HCT116 (cell line): Measurements from ENCODE around the gene MYH10.

Experiments
- CEBPB ChIP-seq: IDR thresholded peaks from 2 replicates; pipeline ENCODE4 v1.6.1; 2012; ENCODE audit warnings: low read depth
- CTCF ChIP-seq, 3 experiments: fragments of 200-600 bp in 1 of 3; sonication (generic) in 1 of 3; IDR thresholded peaks in 2 of 3; conservative IDR thresholded peaks in 1 of 3; 2 replicates each; pipeline ENCODE4 v1.5.1; 2012 to 2017; ENCODE audit warnings: low read depth in 2 of 3, low read length in 2 of 3, antibody characterized with exemption in 1 of 3, borderline replicate concordance in 1 of 3, control low read depth in 1 of 3, mild to moderate bottlenecking in 1 of 3, mixed read lengths in 1 of 3, mixed run types in 1 of 3, moderate library complexity in 1 of 3; ENCODE audit not compliant: insufficient read depth in 1 of 3
- ELF1 ChIP-seq: IDR thresholded peaks from 2 replicates; pipeline ENCODE4 v1.6.1; 2012; ENCODE audit warnings: low read depth, borderline replicate concordance
- EZH2phosphoT487 ChIP-seq: fragments of 200-600 bp; IDR thresholded peaks from 2 replicates; pipeline ENCODE4 v1.6.1; 2018; ENCODE audit warnings: antibody characterized with exemption, borderline replicate concordance
- FOSL1 ChIP-seq: IDR thresholded peaks from 2 replicates; pipeline ENCODE4 v1.6.1; 2012; ENCODE audit warnings: low read depth
- POLR2A ChIP-seq: IDR thresholded peaks from 2 replicates; pipeline ENCODE4 v1.7.0; 2011; ENCODE audit warnings: borderline replicate concordance; ENCODE audit not compliant: insufficient read depth, insufficient read length; ENCODE audit errors: extremely low read depth
- REST ChIP-seq: IDR thresholded peaks from 2 replicates; pipeline ENCODE4 v1.6.1; 2012; ENCODE audit warnings: low read depth
- YY1 ChIP-seq: IDR thresholded peaks from 2 replicates; pipeline ENCODE4 v1.6.1; 2011; ENCODE audit warnings: low read length, low read depth, moderate library complexity, mild to moderate bottlenecking; ENCODE audit not compliant: insufficient replicate concordance; ENCODE audit errors: extremely low read depth
- ZFX ChIP-seq: fragments of 450-650 bp; IDR thresholded peaks from 2 replicates; pipeline ENCODE4 v1.6.1; 2017

- no peak for TF ChIP-seq CEBPB
- TF ChIP-seq ELF1: no peak
- TF ChIP-seq CTCF (IDR thresholded peaks at IDR 0.05 in 2 of 3, conservative IDR thresholded peaks at IDR 0.05 in 1 of 3; ENCODE audit: borderline replicate concordance in 1 of 3, insufficient read depth in 1 of 3, low read depth in 2 of 3, low read length in 2 of 3): no peak
- TF ChIP-seq ZFX: no peak
- TF ChIP-seq POLR2A: no peak
- TF ChIP-seq REST: no peak
- TF ChIP-seq FOSL1: no peak
- TF ChIP-seq YY1: no peak
- no peak for TF ChIP-seq EZH2phosphoT487
Measured at GRCh38 chr17:8504460-8505207, 125.9 kb downstream of the MYH10 start.
